Measurements from ENCODE around the gene RBM12.

GRCh38 chr20:35702051-35702823 is 37.5 kb upstream of the RBM12 start:
- TF ChIP-seq POLR2A (IDR thresholded peaks at IDR 0.05), result no peak
- no peak for TF ChIP-seq CTCF (IDR thresholded peaks at IDR 0.05)

All from heart left ventricle (tissue), 13 donors.